Measurements from ENCODE around the gene SLF2.
A peak's percentile ranks its signal among the peaks of the same experiment; 100 is the strongest.

SLF2 gene

GRCh38 chr10:101000127-101000914, 87.6 kb downstream of the SLF2 start:
- no peak for ATAC-seq
- TF ChIP-seq PATZ1 (CRISPR knock-in tag; IDR thresholded peaks at IDR 0.05; ENCODE audit: borderline replicate concordance) (no peak), TSHZ2 (CRISPR knock-in tag; IDR thresholded peaks at IDR 0.05) (no peak), ZNF8 (CRISPR knock-in tag; IDR thresholded peaks at IDR 0.05) (no peak)

GRCh38 chr10:101000915-101001658, 88.3 kb downstream of the SLF2 start:
- ATAC-seq = peak; percentile 27
- TF ChIP-seq ARNTL (CRISPR knock-in tag; IDR thresholded peaks at IDR 0.05; ENCODE audit: borderline replicate concordance, low read depth) (no peak), GLIS3 (CRISPR knock-in tag; IDR thresholded peaks at IDR 0.05) (no peak), ZNF565 (CRISPR knock-in tag; conservative IDR thresholded peaks at IDR 0.05; ENCODE audit: low read depth) (no peak), ISL1 (CRISPR knock-in tag; IDR thresholded peaks at IDR 0.05) (no peak), ZC3H10 (CRISPR knock-in tag; IDR thresholded peaks at IDR 0.05) (no peak), ESRRG (CRISPR knock-in tag; IDR thresholded peaks at IDR 0.05) (no peak), TCF4 (CRISPR knock-in tag; IDR thresholded peaks at IDR 0.05; ENCODE audit: borderline replicate concordance) (no peak)

GRCh38 chr10:101001659-101002035, 88.9 kb downstream of the SLF2 start:
- TF ChIP-seq ZNF8 (CRISPR knock-in tag; IDR thresholded peaks at IDR 0.05) (no peak), ZNF565 (CRISPR knock-in tag; conservative IDR thresholded peaks at IDR 0.05; ENCODE audit: low read depth) (no peak), OSR1 (CRISPR knock-in tag; IDR thresholded peaks at IDR 0.05) (no peak), TSHZ2 (CRISPR knock-in tag; IDR thresholded peaks at IDR 0.05) (no peak), TOX (CRISPR knock-in tag; IDR thresholded peaks at IDR 0.05; ENCODE audit: borderline replicate concordance) (no peak), CSRNP3 (CRISPR knock-in tag; IDR thresholded peaks at IDR 0.05) (no peak), TCF4 (CRISPR knock-in tag; IDR thresholded peaks at IDR 0.05; ENCODE audit: borderline replicate concordance) (no peak), BACH2 (CRISPR knock-in tag; IDR thresholded peaks at IDR 0.05; ENCODE audit: borderline replicate concordance) (no peak), PPARA (CRISPR knock-in tag; IDR thresholded peaks at IDR 0.05; ENCODE audit: borderline replicate concordance) (no peak), ISL1 (CRISPR knock-in tag; IDR thresholded peaks at IDR 0.05) (no peak), ARNTL (CRISPR knock-in tag; IDR thresholded peaks at IDR 0.05; ENCODE audit: borderline replicate concordance, low read depth) (no peak), ZNF70 (CRISPR knock-in tag; IDR thresholded peaks at IDR 0.05) (no peak), SNAI2 (CRISPR knock-in tag; IDR thresholded peaks at IDR 0.05) (no peak), ZFP3 (CRISPR knock-in tag; IDR thresholded peaks at IDR 0.05) (no peak), CREB5 (CRISPR knock-in tag; IDR thresholded peaks at IDR 0.05; ENCODE audit: low read depth) (no peak), ESRRG (CRISPR knock-in tag; IDR thresholded peaks at IDR 0.05) (no peak), ZFP30 (CRISPR knock-in tag; IDR thresholded peaks at IDR 0.05) (no peak), POU6F1 (CRISPR knock-in tag; IDR thresholded peaks at IDR 0.05; ENCODE audit: borderline replicate concordance, low read depth) (no peak)
- ATAC-seq = no peak
